SH-SY5Y (cell line): Measurements from ENCODE around the gene POU3F3.

ENCODE experiments used
- GATA2 ChIP-seq: IDR thresholded peaks from 2 replicates; pipeline ENCODE4 v1.6.1; 2011; ENCODE audit warnings: mild to moderate bottlenecking, low read depth, low read length
- GATA3 ChIP-seq: IDR thresholded peaks from 2 replicates; pipeline ENCODE4 v1.6.1; 2011; ENCODE audit warnings: low read depth, mild to moderate bottlenecking, low read length, moderate library complexity

DNA sequence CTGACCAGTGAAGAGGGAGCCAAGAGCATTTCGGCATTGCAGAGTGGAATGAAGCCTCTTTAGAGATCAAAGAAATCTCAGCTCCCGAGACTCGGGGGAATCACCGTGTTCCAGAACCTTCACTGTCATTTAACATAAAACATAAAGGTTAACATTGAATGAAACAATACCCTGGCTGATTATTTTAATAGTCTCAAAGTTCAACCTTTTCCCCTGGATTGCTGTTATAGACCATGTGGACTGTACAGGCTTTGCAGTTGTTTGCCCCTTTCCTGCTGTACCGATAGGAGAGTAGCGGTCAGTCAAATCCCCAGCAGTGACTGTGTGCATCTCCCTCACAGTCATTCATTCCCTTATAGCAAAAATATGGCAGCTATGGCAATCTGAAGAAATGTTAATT lies 48.4 kb downstream of the POU3F3 start:
- TF ChIP-seq GATA3, result no peak
- TF ChIP-seq GATA2, result no peak
